ENCODE measurements around the gene PVR. TPM values are rescaled to one million over a fixed set of nuclear protein-coding genes. Genes with fewer than 3 reads are reported as not detected.
A peak's percentile ranks its signal among the peaks of the same experiment; 100 is the strongest.

Gene PVR
- total RNA-seq, 3 donors from 2014 or later: 23.8 to 39.8 (median 26.7) TPM

- Histone ChIP-seq H3K4me3 (no peak overlapping the region), H3K4me1 (ENCODE audit: low read depth) (peaks cover 45% of the 10 kb centered on the region), H3K36me3 (ENCODE audit: low read depth) (no peaks in the 10 kb centered on the region), H3K9me3 (no peaks in the 10 kb centered on the region)
- DNase-seq: no peak
- no peak for ATAC-seq
- TF ChIP-seq CTCF (IDR thresholded peaks at IDR 0.05): no peak
- intact Hi-C loops (cut with DNase I, micrococcal nuclease): no loop called here
These were observed 7.9 kb upstream of the PVR start for GRCh38 chr19:44635581-44636438.

GRCh38 chr19:44636439-44637389 is 7.0 kb upstream of the PVR start:
- Histone ChIP-seq H3K36me3 (ENCODE audit: low read depth) (no peaks in the 10 kb centered on the region), H3K4me1 (ENCODE audit: low read depth) (peaks cover 48% of the 10 kb centered on the region), H3K4me3 (no peak overlapping the region), H3K9me3 (no peaks in the 10 kb centered on the region)
- TF ChIP-seq CTCF (IDR thresholded peaks at IDR 0.05): no peak
- DNase-seq: peak in 1 of 3 donors; percentile 48
- intact Hi-C loops (cut with DNase I, micrococcal nuclease): no loop called here
- ATAC-seq: peak; percentile 92

- Histone ChIP-seq H3K9me3 (no peaks in the 10 kb centered on the region), H3K36me3 (ENCODE audit: low read depth) (no peaks in the 10 kb centered on the region), H3K4me3 (no peak overlapping the region), H3K4me1 (ENCODE audit: low read depth) (peaks cover 48% of the 10 kb centered on the region)
- ATAC-seq: no peak
- intact Hi-C loops (cut with DNase I, micrococcal nuclease): no loop called here
- TF ChIP-seq CTCF (IDR thresholded peaks at IDR 0.05): no peak
- DNase-seq: no peak
These were observed 6.3 kb upstream of the PVR start for GRCh38 chr19:44637390-44637764.

- H3K36me3 ChIP-seq (ENCODE audit: low read depth): no peaks in the 10 kb centered on the region
- peaks cover 48% of the 10 kb centered on the region for H3K4me1 ChIP-seq (ENCODE audit: low read depth)
- ATAC-seq (no peak), DNase-seq (no peak)
- H3K4me3 ChIP-seq: no peak overlapping the region
- no peak for TF ChIP-seq CTCF (IDR thresholded peaks at IDR 0.05)
- no peaks in the 10 kb centered on the region for H3K9me3 ChIP-seq
- intact Hi-C loops (cut with DNase I, micrococcal nuclease): no loop called here
These were observed 3.2 kb upstream of the PVR start for GRCh38 chr19:44640518-44640917.

- peaks cover 40% of the 10 kb centered on the region for H3K4me1 ChIP-seq (ENCODE audit: low read depth)
- no peak for TF ChIP-seq CTCF (IDR thresholded peaks at IDR 0.05)
These were observed 2.0 kb upstream of the PVR start for GRCh38 chr19:44641501-44642265.

More at GRCh38 chr19:44641501-44642265, 2.0 kb upstream of the PVR start:
- DNase-seq (no peak), ATAC-seq (no peak)
- no peak overlapping the region for H3K4me3 ChIP-seq
- no peaks in the 10 kb centered on the region for H3K9me3 ChIP-seq
- intact Hi-C loops (cut with DNase I, micrococcal nuclease): no loop called here
- no peaks in the 10 kb centered on the region for H3K36me3 ChIP-seq (ENCODE audit: low read depth)
